Type B pancreatic cell (in vitro differentiated cells): ENCODE data around the gene UNCX. TPM values are rescaled to one million over a fixed set of nuclear protein-coding genes. Genes with fewer than 3 reads are reported as not detected.

Source experiments
- DNase-seq: peaks from one replicate; pipeline ENCODE4 v3.0.0; 2021; ENCODE audit warnings: mixed read lengths; ENCODE audit not compliant: unreplicated experiment; ENCODE audit errors: extremely low spot score
- H3K27ac Mint-ChIP-seq: 2 replicates; pipeline ENCODE4 v1.8.0; 2021; ENCODE audit warnings: mild to moderate bottlenecking, mixed read lengths
- H3K27me3 Mint-ChIP-seq: 2 replicates; pipeline ENCODE4 v1.8.0; 2021; ENCODE audit warnings: mixed read lengths
- H3K36me3 Mint-ChIP-seq: 2 replicates; pipeline ENCODE4 v1.8.0; 2021; ENCODE audit warnings: mixed read lengths
- H3K4me1 Mint-ChIP-seq: one replicate; pipeline ENCODE4 v1.8.0; 2021; ENCODE audit warnings: mixed read lengths; ENCODE audit not compliant: unreplicated experiment
- H3K4me3 Mint-ChIP-seq: 2 replicates; pipeline ENCODE4 v1.8.0; 2021; ENCODE audit warnings: mild to moderate bottlenecking, mixed read lengths
- H3K9me3 Mint-ChIP-seq: 2 replicates; pipeline ENCODE4 v1.8.0; 2021; ENCODE audit warnings: mixed read lengths
- CTCF ChIP-seq: fragments of 200-600 bp; sonication (generic); conservative IDR thresholded peaks from 2 replicates; pipeline ENCODE4 v1.5.0; 2021; ENCODE audit warnings: antibody characterized with exemption, mild to moderate bottlenecking
- total RNA-seq: library from RNA; stranded (reverse); gene quantifications from 2 replicates; pipeline ENCODE4 v1.2.1, GENCODE V29; 2021; ENCODE audit warnings: low replicate concordance

UNCX gene
- total RNA-seq, 1 donor from 2014 or later = 0.48 TPM

GRCh38 chr7:1251796-1252539, 19.3 kb downstream of the UNCX start:
- no peak for TF ChIP-seq CTCF
- Mint-ChIP-seq H3K4me3 (no peak overlapping the region), H3K9me3 (no peaks in the 10 kb centered on the region), H3K27me3 (peaks cover 72% of the 10 kb centered on the region), H3K27ac (no peak overlapping the region), H3K4me1 (peaks cover 16% of the 10 kb centered on the region), H3K36me3 (no peaks in the 10 kb centered on the region)
- DNase-seq = no peak

- H3K4me1 Mint-ChIP-seq = peaks cover 16% of the 10 kb centered on the region
- no peak overlapping the region for H3K4me3 Mint-ChIP-seq
- H3K27ac Mint-ChIP-seq = no peak overlapping the region
- no peaks in the 10 kb centered on the region for H3K36me3 Mint-ChIP-seq
- peaks cover 73% of the 10 kb centered on the region for H3K27me3 Mint-ChIP-seq
- DNase-seq = no peak
- no peaks in the 10 kb centered on the region for H3K9me3 Mint-ChIP-seq
- TF ChIP-seq CTCF = no peak
Observed at GRCh38 chr7:1252540-1253090, 19.9 kb downstream of the UNCX start.

- no peak overlapping the region for H3K27ac Mint-ChIP-seq
- peaks cover 68% of the 10 kb centered on the region for H3K27me3 Mint-ChIP-seq
- no peak for DNase-seq
- no peaks in the 10 kb centered on the region for H3K36me3 Mint-ChIP-seq
- no peak for TF ChIP-seq CTCF
- no peaks in the 10 kb centered on the region for H3K9me3 Mint-ChIP-seq
- peaks cover 11% of the 10 kb centered on the region for H3K4me1 Mint-ChIP-seq
- peak overlapping the region; percentile 45 for H3K4me3 Mint-ChIP-seq
Observed at GRCh38 chr7:1253681-1254181, 21.1 kb downstream of the UNCX start.

GRCh38 chr7:1254281-1255079, 21.8 kb downstream of the UNCX start:
- Mint-ChIP-seq H3K27ac (no peak overlapping the region), H3K4me3 (peak overlapping the region; percentile 45), H3K4me1 (peaks cover 11% of the 10 kb centered on the region), H3K36me3 (no peaks in the 10 kb centered on the region), H3K9me3 (no peaks in the 10 kb centered on the region), H3K27me3 (peaks cover 63% of the 10 kb centered on the region)
- no peak for DNase-seq
- no peak for TF ChIP-seq CTCF

GRCh38 chr7:1255080-1255816, 22.6 kb downstream of the UNCX start:
- Mint-ChIP-seq H3K36me3 (no peaks in the 10 kb centered on the region), H3K9me3 (no peaks in the 10 kb centered on the region), H3K27ac (no peak overlapping the region), H3K4me1 (peaks cover 8% of the 10 kb centered on the region), H3K27me3 (peaks cover 57% of the 10 kb centered on the region), H3K4me3 (no peak overlapping the region)
- no peak for DNase-seq
- TF ChIP-seq CTCF = no peak
